Measurements from ENCODE around the gene PADI1. TPM values are rescaled to one million over a fixed set of nuclear protein-coding genes. Genes with fewer than 3 reads are reported as not detected.
"Not testable (repeated sequence)": the region's sequence is repeated elsewhere in the genome, so short reads cannot be mapped to it uniquely, and the experiment has no call there.

PADI1 gene
- total RNA-seq, 1 donor from 2014 or later: under 0.01 TPM

DNA sequence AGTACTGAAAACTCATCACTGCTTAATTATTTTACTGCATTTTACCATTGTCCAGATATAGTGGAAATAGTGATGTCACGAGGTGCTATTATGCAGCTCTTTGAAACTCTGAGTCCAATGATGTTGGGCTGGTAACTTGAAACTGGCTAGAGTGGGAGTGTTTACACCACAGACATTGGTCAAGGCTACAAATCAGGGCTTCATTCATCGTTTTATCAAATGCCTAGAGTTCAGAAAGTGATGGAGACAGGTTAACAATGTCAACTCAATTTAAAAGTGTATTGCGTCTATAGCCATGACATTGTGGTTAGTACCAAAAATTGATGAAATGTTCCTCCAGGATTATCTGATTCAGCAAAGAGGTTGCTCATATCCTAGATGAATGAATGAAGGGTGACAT, 12.7 kb downstream of the PADI1 start:
- no peak for DNase-seq (ENCODE audit: low read depth in 2 of 2)

DNA sequence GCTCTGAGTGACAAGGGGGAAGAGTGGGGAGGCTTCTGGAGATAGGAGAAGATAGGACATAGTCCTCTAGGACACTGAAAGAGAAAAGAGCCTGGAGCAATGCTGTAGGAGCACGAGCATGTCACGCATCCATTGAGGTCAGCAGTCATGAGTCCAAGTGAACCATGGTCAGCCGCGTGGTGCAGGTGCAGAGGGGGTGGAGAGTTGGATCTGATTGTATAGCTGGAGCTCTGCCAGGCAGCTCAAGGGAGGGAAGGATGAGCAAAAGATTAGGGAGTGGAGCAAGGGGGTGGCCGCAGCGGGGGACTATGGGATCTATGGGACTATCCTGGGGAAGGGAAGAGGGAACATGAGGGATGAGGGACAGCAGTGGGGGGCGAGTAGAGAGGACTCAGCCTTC, 14.0 kb downstream of the PADI1 start:
- DNase-seq (ENCODE audit: low read depth in 2 of 2): no peak

DNA sequence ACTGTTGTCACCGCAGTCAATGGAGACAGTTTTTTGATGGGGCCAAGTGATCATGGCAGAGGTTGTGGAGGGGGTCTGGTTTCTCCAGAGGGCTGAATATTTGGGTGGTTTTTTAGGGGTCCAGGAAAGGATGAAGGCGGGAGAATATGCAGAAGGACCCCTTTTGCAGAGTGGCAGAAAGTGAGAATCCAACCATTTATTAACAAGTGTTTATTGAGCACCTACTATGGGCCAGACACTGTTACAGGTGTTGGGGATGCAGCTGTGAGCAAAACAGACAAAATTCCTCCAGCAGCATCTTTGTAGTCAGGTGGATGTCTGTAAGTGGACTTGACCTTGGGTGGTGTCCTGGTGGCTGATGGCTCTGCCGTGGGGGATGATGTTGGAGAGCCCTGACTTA, 15.4 kb downstream of the PADI1 start:
- no peak for DNase-seq (ENCODE audit: low read depth in 2 of 2)

DNA sequence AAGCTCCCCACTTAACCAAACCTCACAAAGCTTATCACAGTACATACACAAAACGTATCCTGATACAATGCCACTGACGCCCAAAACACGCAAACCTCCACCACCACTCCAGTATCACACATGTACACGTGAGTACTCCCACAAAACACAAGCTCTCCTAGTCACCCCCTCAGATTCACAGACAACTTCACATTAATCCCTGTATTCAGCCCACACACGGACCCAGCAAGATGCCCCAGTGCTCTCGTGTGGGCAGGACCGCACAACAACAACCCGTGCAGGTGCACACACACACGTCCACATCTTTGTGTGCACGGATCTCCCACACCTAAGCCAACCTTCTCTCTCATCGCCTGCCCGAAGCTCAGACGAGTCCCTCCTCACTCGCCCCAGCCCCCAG, 17.6 kb downstream of the PADI1 start:
- DNase-seq (ENCODE audit: low read depth in 2 of 2): no peak

DNA sequence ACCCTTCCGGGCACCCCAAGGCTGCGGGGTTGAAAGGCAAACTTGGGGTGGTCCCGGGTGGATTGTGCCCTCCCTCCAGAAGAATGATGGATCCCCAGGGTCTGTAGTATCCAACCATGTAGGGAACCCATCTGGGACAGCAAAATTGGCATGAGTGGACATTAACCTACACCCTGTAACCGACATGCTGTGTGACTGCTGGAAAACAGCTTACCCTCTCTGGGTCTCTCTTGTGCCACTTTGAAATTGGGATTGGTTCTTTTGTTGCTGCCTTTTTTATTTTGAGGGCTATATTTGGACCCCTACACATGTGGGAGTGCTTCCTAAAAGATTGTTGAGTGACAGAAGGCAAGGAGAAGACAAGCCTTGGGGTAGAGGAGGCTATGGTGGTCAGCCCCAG, 19.5 kb downstream of the PADI1 start:
- no peak for DNase-seq (ENCODE audit: low read depth in 2 of 2)

DNA sequence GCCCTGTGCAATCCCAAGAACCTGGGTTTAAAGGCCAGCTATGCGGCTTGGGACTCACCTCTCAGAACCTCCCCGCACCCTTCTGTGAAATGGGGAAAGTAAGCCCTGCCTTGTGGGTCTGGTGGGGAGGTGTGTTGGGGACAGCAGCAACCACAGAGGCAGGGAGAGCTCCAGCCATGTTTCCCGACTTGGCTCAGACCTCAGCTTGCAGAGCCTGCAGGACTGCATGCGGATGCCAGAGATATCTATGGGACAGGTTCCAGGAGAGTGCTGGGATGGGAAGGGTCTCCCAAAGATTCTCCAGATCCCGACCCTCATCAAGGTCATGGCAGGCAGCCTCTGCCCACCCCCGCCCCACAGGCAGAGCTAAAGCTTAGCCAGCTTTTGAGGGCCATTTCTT, 20.2 kb downstream of the PADI1 start:
- DNase-seq (ENCODE audit: low read depth in 2 of 2): no peak

DNA sequence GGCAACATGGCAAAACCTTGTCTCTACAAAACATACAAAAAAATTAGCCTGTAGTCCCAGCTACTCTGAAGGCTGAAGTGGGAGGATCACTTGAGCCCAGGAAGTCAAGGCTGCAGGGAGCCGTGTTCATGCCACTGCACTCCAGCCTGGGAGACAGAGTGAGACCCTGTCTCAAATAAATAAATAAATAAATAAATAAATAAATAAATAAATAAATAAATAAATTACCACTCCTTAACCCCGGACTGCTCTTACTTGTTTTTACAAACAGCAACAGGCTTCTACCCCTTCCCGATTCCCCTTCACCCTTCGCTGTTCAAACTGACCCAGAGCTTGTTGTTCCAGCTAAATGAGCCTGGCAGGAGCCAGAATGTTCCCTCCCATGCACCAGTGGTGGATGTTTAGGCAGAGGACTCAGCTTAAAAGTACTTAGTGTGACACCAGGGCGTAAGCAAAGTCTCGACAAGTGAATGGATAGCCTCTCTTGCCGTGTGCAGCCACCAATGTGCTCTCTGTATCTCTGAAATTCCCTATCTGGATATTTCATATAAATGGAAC, 22.5 kb downstream of the PADI1 start:
- DNase-seq (ENCODE audit: low read depth in 2 of 2): no peak

DNA sequence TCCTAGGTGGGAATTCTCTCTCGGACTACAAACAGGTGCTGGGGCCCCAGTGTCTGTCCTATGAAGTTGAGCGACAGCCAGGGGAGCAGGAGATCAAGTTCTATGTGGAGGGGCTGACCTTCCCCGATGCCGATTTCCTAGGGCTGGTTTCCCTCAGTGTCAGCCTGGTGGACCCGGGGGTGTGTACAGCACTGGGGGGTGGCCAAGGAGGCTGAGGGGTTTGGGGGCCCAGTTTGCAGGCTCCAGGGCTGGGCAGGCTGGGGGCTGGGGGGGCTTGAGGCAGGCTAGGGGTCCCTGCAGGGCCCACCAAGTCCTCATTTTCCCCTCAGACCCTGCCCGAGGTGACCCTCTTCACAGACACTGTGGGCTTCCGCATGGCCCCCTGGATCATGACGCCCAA, 23.7 kb downstream of the PADI1 start:
- DNase-seq (ENCODE audit: low read depth in 2 of 2): no peak

DNA sequence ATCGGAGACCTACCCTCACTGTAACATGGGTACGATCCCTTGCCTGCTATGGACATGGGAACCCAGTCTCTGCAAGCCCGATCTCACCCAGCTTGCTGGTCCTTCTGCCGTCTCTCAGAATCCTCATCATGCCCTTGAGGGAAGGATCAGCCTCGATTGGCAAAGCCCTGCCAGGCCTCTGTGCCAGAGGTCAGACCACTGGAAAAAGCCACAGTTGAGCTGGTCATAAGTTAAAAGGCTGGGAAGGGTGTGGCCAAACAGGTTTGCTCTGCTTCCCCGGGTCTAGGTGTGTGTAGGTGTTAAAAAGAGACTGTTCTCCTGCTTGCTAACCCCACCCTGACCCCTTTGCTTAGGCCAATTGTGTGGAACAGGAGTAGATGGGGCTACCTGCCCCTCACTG, 24.5 kb downstream of the PADI1 start:
- no peak for DNase-seq (ENCODE audit: low read depth in 2 of 2)

DNA sequence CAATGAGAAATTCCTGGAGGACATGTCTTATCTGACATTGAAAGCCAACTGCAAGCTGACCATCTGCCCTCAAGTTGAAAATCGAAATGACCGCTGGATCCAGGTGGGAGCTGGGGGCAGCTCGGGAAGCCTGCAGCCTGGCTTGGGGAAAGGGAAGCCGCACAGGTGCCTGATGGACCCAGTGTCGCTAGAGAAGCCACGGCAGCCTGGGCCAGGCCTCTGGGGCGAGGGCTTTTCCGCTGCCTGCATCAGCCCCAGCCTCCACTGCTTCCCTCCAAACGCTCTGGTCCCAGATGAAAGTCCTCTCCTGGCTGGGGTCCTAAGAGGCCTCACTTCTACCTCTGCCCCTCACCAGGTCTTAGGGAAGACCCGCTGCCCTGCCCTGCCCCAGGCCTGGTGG, 25.2 kb downstream of the PADI1 start:
- no peak for DNase-seq (ENCODE audit: low read depth in 2 of 2)

DNA sequence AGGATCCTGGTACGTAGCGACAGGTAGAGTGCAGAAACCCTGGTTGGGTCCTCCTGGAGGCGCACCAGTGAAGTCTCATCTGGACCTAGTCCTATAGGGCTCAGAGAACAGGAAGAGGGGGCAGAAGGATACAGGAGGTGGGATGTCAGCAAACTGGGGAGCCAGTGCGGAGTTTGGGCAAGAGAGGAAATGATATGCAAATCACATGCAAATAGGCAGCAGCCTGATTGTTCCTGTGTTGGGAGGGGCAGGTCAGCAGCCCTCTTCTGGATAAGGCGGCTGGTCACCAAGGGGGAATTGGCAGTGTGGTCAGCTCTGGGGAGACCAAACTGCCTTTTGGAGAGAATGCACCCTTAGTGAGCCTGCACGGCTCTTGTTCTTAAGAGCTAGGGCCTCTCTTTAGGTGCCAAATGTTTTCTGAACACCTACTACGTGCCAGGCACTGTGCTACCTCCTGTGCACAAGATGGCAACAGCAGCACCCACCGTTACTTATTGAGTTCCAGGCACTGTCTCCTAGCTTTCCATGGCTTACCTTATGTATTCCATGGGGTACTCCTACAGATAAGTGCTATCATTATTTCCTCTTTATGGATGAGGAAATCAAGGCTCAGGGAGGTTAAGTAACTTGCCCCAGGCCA, 25.9 kb downstream of the PADI1 start:
- DNase-seq (ENCODE audit: low read depth in 2 of 2): no peak

DNA sequence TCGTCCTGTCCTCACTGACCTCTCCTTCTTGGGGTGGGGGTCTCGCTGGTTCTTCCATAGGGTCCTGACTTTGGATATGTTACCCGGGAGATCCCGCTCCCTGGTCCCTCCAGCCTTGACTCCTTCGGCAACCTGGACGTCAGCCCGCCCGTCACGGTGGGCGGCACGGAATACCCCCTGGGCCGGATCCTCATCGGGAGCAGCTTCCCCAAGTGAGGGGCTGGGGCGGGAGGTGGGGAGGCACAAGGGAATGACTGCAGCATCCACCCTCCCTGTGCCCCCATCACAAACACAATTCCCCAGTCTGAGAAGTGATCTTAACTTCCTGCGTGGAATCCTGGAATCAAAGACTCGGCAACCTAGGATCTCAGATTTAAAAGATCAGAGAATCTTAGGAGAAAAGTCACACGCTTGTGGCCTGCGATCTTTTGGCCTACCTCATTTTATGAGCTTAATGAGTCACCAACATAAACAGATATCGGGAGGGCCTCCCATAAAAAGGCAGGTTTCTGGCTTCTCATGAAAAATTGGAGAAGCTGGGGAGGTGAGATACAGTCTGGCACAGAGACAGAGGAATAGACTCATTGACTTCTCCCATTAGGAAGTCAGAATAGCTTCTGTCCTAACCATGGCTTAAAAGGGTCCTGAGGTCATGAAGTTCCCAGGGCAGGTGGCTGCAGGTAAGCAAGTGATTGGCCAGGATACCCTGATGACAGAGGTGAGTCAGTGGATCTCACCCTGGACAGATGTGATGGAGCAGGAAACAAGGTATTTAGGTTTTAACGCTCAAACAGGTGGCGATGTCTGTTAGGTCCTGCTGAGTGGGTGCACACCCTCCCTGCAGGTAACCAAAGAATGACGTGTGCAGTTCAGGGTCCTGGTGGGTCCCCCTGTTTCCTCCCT, 28.1 kb downstream of the PADI1 start:
- DNase-seq (ENCODE audit: low read depth in 2 of 2): peak; percentile 20 to 65

DNA sequence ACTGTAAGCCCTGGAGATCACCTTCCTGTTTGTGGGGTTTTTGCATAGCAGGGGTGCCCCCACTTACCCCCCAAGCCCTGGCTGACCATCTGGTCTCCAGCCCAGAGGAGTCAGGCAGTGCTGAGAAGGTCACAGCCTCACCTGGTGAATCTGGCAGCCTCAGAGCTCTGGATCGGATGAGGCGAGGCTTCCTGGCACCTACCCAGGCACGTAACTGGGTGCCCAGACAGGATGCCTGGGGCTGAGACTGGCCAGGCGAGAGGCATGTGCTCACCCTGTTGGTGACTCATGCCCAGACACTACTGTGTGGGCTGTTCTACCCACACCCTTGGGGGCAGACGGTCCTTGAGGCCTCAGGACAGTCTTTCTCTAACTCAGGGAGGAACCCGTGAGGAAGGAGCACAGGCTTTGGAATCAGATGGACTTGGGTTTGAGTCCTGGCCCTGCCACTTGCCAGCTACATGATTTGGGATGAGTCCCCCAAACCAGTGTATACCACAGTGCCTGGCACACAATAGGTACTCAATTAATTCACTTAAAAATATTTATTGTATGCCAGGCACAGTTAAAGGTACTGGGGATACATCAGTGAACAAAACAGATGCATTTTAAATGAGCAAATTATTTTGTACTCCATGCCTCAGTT, 28.9 kb downstream of the PADI1 start:
- peak; percentile 74 to 93 for DNase-seq (ENCODE audit: low read depth in 2 of 2)

DNA sequence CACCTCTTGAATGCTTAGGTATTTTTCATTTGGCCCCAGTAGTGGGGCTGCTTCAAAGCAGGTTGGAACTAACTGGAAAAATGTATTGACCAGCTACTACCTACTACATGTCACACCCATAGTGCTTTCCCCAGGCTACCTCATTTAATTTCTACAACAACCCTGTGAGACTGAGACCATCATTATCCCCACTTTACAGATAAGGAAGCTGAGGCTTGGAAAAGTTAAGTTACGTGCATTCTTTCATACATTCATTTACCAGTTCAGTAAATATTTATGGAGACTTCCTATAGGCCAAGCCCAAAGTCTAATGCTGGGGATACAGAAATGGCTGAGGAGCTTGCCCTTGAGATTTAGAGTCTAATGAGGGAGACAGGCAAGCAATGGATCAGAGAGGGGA, 29.5 kb downstream of the PADI1 start:
- no peak for DNase-seq (ENCODE audit: low read depth in 2 of 2)

DNA sequence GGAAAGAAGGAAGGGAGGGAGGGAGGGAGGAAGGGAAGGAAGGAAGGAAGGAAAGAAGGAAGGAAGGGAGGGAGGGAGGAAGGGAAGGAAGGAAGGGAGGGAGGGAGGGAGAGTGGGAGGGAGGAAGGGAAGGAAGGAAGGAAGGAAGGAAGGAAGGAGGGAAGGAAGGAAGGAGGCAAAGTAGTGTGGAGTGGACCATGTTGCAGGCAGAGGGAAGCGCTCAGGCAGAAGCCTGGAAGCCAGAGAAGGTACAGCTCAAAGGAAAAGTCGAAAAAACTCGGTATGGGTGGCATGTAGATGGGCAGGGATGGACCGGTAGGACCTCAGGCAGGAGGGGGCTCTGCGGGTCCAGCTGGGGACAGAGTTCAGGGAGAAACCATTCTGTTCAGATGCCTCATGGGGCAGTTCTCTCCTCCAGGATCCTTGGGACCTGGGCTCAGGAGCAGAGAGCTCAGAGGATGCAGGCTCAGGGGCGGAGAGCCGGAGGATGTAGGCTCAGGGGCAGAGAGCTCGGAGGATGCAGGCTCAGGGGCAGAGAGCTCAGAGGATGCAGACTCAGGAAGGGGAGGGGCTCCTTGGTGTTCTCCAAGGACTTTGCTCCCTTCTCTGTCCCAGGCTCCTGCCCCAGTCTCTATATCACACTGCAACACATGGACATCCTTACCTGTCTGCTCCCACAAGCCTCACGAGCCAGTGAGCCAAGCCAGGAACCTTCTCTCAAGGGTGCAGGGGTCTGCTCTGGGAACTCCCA, 30.4 kb downstream of the PADI1 start:
- no peak for DNase-seq (ENCODE audit: low read depth in 2 of 2)

DNA sequence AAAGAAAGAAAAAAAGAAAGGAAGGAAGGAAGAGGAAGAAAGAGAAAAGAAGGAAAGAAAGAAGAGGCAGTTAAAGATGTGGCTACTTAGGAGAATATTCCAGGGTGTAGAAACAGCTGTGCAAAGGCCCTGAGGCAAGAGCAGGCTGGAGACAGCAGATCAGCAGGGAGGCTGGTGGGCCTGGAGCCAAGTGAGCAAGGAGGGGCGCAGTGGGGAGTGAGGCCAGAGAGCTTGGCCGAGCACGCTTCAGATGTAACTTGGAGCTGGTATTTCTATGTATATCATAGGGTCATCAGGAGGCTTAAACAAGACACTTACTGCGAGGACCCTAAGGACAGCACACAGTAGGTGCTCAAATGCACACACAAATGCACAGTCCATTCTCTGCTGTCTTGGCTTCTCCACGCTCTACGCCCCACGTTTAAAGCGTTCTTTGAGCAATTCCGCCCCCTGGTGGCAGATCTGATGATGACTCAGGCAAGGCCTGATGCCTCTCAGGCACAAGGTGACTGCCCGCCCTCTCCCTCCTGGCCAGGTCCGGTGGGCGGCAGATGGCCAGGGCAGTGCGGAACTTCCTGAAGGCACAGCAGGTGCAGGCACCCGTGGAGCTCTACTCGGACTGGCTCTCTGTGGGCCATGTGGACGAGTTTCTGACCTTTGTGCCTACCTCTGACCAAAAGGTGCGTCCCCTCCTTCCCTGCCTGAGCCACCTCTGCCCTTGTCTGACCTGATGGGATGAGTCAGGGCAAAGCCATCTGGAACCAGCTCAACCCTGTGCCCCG, 32.0 kb downstream of the PADI1 start:
- DNase-seq (ENCODE audit: low read depth in 2 of 2): peak; percentile 83 to 87

DNA sequence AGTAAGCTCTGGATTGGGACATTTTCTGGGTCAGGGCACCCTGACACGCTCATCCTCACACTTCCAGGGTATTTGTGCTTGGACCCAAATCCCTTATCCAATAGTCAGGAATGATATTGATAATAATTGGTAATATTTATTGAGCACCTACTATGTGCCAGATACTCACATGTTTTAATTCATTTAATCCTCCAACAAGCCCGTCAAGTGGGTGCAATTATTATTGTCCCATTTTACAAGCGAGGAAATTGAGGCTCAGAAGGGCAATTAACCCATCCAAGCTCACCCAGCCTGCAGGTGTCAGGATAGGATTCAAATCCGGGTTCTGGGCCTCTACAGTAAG, 32.6 kb downstream of the PADI1 start:
- no peak for DNase-seq (ENCODE audit: low read depth in 2 of 2)

DNA sequence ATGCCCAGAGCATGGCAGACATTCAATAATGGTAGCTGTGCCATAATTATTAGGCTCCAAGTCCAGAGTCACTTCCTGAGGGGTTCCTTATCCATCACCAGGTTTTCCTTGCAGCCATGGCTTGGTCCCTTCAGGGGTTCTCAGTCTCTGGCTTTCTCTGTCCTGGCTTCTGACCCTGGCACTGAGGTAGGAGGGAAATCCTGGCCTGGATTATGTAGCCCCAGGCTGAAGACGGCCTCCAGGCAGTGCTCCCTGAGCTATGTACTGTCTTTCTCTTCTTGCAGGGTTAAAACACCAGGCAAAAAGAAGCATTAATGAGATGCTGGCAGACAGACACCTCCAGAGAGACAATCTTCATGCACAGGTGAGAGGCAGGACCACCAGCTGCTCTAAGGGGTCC, 34.5 kb downstream of the PADI1 start:
- peak; percentile 82 to 95 for DNase-seq (ENCODE audit: low read depth in 2 of 2)

DNA sequence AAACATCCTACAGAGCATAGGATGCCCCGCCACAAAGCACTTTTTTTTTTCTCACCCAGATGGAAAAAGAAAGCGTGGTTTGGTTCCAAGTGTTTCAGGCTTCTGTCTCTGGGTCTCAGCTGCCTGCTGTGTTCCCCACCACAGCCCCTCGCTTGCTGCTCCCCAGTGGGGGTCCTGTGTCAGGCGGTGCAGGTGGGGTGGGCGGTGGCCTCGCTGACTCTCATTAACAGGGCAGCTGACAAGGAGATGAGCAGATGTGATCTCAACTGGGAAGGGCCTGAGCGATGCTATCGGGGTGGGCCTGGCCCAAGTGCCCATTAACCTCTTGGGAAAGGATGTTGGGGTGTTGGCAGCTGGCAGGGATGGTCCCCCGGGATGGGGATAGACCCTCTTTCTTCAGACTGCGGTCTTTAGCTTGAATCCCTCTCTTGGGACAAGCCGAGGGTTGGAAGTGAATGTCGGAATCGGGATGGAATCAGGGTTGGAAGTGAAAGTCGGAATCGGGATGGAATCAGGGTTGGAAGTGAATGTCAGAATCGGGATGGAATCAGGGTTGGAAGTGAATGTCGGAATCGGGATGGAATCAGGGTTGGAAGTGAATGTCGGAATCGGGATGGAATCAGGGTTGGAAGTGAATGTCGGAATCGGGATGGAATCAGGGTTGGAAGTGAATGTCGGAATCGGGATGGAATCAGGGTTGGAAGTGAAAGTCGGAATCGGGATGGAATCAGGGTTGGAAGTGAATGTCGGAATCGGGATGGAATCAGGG, 36.3 kb downstream of the PADI1 start:
- not testable (repeated sequence) for DNase-seq (ENCODE audit: low read depth in 2 of 2)

DNA sequence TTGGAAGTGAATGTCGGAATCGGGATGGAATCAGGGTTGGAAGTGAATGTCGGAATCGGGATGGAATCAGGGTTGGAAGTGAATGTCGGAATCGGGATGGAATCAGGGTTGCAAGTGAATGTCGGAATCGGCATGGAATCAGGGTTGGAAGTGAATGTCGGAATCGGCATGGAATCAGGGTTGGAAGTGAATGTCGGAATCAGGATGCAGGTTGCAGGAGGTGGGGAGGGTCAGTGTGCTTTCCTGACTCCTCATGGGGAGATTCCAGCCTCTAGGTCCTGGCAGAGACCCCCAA, 36.8 kb downstream of the PADI1 start:
- not testable (repeated sequence) for DNase-seq (ENCODE audit: low read depth in 2 of 2)

Measured in lung microvascular endothelial cell (primary cell).